NCI-H526 (cell line): Measurements from ENCODE around the gene TLR5.

Experiments used
- DNase-seq, 2 experiments: peaks; one replicate each; lab custom pipeline; 2025; lab: John Stamatoyannopoulos, UW

Gene TLR5

DNA sequence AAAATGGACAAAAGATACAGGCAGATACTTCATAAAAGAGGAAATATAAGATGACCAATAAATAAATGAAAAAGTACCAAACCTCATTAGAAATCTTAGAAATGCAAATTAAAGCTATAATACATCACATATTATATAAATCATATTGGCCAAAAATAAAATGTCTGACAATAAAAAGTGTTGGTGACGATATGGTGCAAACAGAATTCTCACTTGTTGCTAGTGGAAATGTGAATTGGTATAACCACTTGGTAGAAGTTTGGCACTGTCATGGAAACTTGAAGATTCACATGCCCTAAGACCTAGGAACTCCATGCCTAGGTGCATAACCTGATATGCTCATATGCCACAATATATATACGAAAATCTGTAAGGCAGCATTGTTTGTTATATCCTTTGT is 4.4 kb upstream of the TLR5 start:
- no peak for DNase-seq

DNA sequence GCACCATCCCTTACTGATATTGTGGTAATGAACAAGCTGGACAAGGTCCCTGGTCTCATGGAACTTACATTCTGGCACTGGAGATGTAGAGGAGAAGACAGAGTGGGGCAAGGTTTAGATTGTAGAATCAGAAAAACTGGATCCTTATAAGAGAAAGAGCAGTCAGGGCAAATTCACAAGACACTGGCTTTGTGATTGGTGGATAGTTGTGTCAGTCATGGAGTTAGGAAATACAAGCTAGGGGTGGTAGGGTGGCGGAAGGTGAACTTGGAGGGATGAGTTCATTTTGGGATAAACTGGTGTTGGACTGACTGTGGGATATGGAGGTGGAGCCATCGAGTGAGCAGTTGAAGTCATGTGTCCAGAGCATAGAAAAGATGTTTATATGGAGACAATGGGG is 3.7 kb upstream of the TLR5 start:
- DNase-seq: no peak

DNA sequence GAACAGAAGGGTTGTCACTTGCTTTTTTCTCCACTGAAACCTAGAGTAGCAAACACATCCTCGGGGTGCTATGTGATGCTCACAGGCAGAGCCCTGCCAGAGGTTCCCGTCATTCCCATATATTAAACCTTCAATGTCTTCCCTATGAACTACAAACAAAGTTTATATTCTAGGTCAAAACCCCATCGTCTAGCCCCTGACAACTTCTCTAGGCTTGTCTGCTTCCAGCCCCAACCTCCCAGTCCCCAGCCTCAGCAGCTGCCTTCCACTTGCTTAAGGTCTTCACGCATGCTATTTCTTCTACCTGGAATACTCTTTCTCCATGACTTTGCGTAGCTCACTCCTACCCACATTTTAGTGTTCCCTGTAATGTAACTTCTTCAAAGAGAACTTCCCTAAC is 1.9 kb upstream of the TLR5 start:
- DNase-seq: no peak

DNA sequence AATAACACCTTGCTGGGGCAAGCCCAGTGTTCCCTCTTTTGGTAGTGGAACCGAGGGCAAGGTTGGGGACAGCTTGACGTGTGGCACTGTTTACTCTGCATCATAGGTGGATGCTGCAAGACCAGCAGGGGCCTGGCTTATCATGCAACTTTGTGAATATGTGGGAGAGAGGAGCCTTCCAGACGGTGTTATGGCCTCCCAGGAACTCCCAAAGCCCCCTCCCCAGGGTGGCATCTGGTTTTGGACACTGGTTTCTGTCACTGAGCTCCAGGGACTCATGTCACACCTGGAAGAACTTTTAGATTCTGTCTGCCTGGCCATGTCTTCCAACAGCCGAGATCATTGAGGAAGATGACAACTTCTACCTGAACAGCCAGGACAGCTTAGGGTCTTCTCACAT is 1.4 kb upstream of the TLR5 start:
- no peak for DNase-seq

DNA sequence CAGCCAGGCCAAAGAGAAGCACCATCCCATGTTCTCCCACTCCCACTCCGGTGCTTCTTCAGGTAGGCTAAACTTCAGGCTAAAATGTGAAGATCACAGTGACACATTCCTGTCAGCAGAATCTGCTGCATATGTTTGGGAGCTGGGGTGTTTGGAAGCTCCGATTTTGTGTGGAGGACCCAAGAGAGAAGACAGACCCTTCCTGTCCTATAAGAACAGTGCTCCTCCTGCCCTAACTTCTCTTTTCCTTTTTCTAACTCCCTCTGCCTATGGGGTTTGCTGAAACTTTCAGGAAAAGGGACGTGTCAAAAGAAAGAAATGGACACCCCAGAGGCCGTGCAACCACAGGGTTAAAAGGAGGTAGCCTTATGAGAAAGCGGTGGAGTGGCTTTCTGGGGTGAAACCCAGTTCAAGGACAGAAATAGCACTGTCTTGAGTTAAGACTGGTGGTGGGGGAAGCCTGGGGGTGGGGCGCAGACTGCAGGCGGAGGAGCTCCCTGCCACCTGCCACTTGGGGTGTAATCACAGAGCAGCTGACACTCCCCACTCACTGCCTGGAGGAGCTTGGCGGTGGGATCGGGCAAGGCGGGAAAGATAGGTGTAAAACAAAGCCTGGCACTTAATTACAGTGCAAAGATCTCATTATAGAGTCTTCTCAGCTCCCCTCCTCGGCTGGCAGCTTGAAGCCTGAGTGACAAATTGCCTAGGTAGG is 645 bp upstream of the TLR5 start:
- no peak for DNase-seq

DNA sequence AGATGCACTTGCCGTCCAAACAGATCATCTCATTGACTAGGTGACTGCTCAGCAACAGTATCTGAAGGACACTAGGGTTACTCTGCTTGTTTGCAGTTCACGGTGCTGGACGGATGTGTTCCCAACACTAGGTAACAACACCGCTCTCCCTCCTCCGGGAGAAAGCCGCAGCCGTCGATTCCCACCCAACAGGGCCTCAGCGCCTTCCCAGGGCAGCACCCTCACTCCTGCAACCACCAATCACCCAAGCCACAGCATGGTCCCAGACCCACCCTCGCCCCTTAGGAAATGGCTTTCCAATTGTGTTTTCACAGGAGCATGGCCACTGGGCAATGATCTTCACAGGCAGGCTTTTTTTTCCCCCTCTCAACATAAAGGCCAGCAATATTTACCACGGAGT is 779 bp downstream of the TLR5 start:
- DNase-seq: no peak

DNA sequence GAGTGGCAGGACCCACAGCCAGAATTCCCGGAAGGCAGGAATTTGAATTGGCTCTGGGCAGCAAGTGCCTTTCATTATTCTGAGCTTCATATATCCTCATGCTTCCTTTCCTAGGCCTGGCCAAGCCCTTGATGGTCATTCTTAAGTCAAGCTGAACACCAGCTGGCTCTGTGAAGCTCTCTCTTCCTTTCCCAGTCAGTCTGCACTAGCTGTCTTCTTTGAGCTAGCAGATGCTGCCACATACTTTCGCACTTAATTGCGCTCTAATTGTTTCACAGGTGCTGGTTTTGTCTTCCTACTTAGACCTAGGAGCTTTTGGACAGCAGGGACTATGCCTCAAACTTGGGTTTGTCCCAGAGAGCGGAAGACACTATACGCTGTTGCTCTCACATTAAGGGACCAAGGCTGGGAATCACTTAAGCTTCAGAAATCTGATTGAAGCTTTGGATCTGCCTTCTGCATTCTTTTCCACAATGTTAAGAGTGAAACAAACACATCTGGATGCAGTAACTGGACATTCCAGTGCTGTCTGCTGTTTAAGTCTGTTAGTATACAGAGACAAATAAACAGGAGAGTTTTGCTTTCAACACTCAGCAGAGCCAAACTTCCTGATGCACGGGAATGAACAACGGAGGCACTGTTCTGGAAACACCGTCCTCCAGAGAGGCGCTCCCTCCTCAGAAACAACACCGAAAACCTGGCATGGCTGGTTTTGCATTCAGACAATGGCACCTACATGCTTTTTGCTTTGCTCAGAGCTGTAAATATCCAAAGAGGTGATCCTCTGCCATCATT is 2.2 kb downstream of the TLR5 start:
- peak in 1 of 2 experiments; percentile 44 for DNase-seq

DNA sequence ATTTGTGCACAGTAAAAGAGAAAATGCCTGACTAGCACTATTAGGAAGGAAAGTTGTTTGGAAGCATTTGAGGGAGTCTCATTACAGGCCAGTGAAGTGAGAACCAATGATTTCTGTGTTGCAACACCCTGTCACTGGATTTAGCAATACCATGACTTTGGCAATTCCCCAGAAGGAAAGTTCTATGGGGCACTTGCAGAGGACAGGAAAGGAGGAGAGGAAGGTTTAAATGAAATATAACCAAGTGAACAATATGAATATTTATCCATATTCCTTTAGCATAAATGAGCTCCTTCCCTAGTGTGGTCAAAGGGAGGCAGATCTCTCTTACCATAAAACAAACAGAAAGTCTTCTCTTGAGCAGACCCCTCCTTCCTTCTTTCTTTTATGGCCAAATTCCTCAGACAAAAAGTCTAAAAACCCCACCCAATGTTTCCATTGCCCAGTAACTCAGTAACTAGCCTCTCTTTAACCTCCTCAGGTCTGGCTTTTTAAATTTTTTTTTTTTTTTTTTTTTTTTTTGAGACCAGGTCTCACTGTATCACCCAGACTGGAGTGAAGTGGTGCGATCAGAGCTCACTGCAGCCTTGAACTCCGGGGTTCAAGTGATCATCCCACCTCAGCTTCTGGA is 5.5 kb downstream of the TLR5 start:
- DNase-seq: no peak

DNA sequence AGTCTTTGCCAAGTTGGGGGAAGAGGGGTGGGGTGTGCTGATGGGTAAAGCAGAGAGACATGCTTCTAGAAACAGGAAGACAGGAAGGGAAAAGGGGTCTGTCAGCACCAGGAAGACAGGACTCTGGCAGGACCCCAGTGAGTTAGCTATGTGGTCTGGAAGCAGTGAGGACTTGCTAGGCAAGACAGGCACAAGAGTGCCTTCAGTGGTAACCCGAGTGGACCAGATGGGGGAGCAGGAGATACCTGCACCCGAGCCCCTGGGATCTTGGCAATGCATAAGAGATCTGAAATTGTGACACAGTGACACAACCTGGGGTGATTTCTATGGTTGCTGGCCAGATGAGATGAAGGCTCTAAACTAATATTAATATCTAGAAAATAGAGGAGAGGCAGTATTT is 7.0 kb downstream of the TLR5 start:
- DNase-seq: no peak

DNA sequence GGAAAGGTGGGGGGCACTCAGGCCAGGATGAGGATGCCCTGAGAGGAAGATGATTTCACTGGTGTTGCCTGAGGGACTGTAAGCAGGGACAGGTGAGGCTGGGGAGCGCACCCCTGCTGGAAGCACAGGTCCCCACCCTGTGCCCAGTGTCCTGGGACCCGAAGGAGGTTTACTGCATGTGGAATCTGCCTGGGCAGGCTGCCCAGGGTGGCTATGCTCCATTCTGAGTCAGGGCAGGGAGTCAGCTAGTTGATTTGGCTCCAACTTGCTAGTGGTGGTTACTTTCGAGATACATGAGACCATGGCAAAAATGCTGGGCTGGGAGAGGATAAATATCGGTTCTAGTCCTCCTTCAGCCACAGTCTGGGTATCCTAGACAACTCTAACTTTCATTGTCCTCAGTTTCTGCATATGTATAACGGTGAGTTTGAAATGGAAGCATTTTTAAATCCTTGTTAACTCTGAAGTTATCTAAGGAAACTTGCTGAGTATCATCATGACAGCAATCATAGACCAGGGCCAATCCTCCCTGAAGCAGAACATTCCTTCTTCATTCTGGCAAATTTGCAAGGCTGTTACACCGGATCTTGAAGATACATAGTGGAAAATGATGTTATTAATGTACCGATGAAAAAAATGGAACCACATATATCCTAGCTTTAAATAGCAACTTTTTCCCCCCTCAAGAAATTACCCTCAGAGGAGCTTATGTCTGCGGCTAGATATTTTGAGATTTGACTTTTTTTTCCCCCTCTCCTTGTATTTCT is 7.7 kb downstream of the TLR5 start:
- DNase-seq: no peak

DNA sequence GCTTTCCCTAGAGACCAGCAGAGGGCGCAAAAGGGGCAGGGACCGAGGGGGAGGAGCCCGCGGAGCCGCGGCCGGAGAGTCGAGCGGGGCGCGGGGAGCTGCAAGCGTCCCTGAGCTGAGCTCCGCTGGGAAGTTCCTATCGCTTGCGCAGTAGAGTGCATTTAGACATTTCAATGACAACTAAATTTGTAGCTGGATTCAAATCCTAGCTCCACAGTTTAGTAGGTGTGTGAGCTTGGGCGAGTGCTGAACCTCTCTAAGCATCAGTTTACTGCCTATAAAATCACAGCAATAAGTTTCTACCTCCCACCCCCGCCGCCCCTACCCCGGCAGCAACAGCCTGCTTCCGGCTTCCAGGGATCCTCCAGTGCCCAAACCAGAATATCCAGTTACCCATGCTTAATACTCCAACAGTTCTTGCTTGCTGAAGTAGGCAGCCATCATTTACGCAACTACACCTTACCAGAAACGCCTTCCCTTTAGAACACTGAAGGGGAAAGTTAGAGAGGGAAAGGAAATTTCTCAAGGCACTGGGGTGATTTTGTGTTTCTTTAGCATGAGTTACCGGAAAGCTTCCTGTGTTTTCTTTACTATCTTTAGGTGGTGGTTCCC is 9.1 kb downstream of the TLR5 start:
- peak; percentile 56 to 86 for DNase-seq

DNA sequence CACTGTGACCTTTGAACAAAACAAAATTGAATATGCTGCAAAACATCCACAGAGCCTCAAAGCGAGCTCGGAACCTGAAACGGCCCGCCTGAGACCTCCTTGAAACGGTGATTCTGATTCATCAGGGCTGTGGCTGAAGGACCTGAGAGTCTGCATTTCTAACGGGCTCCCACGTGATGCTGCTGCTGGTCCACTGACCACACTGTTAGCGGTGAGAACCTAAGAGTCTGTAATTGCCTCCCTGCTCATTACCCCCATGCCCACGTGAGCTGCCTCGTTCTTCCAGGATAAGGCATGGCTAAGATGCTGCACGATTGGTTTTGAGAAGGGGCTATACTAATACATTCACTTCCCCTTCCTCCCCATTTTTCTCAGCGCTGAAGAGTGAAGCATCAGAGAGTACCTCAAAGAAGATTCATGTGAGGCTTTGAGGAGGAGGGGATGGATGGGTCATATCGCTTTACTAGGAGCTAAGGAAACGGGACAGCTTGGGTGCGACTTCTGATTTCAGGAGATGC is 9.7 kb downstream of the TLR5 start:
- no peak for DNase-seq

DNA sequence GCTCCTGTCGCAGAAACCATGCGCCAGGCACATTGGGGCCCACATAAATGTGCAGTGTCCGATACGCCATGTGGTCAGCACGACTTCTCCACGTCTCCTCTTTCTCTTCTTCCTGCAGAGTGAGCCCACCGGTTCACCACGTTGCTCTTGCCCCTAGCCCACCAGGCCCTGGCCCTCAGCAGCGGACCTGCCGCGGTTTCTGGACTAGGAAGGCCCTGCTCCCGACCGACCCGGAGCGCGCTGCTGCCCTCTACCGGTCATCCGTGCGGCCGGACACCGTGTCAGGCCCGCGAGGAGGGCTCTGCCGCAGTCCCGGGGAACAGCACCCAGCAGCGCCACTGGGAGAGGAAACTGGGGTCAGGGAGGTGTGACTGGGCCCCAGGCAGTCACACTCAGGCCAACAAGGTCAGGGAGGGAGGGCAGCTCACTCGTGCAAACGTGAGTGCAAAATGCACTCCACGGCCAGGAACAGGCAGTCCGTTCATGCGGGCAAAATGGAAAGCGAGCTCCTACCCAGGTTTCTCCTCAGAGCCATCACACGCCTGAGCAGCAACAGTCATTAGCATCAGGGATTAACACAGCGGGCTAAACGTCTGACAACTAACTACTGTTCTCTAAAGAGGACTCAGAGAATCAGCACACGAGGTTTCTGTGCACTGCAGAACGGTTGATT is 13.7 kb downstream of the TLR5 start:
- DNase-seq: no peak

DNA sequence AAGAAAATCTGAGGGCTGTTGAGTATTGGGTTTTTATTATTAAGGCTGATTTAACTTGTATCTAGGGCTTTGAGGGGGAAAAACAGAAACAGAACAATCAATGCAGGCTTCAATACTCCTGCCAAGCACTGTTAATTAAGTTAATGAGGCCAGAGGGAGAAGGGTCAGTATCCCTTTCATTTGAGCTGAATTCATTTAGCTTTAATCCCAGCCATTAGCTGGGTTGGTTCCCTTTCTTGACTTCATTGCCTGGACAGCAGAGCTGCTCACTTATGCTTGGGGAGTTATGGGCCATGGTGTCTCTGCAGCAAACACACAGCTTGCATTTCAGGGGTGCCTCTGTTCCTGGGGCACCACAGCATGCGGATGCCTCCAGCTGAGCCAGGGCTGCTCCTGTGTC is 16.3 kb downstream of the TLR5 start:
- no peak for DNase-seq

DNA sequence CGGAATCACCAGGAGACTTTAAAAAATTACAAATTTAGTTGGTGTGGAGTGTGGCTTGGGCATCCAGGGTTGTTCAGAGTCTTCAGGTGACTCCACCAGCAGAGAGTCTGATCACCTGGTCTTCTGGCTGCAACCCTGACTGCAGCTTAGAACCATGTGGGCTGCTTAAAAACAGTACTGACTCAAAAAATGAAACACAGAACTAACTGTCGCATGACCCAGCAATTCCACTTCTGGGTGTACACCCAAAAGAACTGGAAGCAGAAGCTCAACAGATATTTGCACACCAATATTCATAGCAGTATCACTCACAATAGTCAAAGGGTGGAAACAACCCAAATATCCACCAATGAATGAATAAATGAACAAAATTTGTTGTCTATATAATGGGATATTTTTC is 17.3 kb downstream of the TLR5 start:
- DNase-seq: no peak

DNA sequence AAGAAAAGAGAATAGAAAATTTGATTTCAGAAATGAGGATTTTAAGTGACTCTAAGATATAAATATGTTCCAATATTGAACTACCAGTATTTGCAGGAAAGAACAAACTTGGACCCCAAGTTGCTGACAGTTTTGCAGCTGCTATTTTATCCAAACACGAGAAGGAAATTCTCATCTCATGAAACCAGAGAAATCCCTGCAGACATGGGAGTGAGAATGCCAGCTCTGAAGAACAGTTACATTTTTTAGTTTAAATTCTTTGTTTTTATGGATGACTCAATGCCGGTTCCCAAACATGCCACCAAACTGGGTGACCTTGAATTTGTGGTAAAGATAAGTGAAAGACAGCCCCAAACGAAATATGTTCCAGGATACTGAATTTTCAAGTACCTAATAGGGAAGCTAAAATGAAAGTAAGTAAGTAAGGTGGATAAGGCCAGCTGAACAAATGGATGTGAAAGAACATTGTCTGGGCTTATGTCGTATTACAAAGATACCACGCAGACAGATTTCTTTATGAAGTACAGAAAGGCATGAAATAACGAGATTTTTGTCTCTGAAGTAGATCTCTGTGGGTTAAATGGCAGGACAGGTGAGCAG is 19.9 kb downstream of the TLR5 start:
- no peak for DNase-seq

DNA sequence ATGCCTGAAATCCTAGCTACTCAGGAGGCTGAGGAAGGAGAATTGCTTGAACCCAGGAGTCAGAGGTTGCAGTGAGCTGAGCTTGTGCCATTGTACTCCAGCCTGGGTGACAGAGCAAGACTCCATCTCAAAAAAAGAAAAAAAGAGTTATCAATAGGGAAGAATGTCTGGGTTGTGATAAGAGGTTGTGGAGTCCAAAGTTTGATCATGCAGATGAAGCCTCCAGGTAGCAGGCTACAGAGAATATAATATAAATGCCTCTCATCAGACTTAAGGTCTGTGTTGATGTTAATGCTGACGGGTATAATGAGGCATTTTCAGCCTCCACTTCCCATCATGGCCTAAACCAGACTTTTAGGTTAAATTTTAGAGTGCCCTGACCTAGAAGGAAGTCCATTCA is 24.6 kb downstream of the TLR5 start:
- no peak for DNase-seq

DNA sequence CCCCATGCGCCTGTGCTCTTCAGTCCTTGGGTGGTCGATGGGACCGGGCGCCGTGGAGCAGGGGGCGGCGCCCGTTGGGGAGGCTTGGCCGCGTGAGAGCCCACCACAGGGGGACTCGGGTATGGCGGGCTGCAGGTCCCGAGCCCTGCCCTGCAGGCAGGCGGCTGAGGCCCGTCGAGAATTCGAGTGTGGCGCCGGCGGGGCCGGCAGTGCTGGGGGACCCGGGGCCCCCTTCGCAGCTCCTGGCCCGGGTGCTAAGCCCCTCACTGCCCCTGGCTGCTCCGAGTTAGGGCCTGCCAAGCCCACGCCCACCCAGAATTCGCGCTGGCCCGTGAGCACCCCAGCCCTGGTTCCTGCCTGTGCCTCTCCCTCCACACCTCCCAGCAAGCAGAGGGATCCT is 26.1 kb downstream of the TLR5 start:
- DNase-seq: no peak

DNA sequence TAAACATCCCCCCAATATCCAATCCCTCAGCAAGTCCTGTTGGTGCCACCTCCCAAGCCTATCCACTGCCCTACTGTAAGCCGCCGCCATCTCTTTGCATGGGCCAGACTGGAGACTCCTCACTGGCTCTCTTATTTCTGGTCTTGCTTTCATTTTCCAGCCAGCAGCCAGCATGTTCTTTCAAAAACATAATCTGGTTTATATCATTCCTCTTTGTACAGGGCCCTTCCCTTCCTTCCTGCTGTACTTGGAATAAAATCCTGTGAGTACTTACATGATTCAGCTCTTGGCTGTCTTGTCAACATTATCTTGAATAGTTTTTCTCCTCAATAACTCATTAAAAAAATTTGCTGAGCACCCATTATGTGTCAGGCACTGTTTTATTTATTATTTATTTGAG is 28.2 kb downstream of the TLR5 start:
- DNase-seq: no peak

DNA sequence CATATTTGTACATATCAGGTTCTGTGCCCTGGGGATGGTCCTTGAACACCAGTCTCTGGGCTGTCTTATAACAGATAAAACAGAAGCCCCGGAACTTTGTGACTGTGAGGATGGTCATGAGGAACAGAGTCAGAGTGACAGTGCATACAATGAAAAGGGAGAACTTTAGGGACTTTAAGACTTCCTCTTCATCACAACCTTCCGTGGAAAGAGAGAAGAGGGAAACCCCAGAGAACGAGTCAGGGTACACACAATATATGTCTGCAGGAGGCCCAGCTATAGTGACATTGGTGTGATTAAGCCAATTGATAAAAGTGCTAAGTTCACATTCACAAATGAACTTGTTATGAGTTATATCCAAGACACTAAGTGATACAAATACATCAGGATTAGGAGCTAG is 32.1 kb downstream of the TLR5 start:
- DNase-seq: no peak

DNA sequence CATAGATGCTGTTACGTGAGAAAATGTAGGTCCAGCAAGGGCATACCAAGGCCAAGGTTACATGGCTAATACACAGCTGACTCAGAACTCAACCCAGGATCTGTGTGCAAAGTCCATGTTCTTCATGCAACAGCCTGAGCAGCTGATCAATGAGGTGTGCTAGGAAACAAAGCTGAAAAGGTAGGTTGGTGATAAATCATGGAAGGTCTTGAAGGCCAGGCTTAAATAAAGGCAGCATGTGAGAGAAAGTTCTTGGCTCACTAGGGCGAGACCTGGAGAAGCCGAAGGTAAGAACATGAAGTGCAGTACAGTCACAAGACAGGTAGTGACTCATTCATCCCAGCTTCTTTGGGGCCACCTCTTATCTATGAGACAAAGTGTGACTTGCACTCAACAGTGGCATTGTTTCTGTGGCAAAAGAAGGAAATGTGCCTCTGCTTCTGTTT is 33.4 kb downstream of the TLR5 start:
- no peak for DNase-seq
